ENCODE measurements around the gene TRIO.

DNA sequence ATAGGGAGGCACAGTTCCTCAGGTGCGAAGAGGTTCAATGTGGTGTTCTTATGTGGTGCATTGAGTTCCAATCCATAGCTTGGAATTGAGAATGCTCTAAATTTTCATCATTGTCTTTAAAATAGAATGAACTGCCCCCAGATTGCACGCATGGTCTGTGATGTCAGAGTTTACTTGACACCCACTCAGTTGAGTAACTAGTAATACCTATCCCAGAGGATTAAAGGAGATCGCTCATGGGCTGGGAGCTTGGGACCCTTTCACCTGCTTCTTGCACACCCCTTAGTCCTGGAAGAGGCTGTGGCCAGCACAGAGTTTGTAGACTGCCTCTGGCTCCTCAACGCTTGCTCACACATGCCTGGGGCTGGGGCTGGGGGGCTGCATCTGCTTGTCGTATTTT, 343.3 kb downstream of the TRIO start:
- TF ChIP-seq EZH2 (optimal IDR thresholded peaks at IDR 0.05; ENCODE audit: low read depth, low read length): no peak
- TF ChIP-seq, protein P1, sequence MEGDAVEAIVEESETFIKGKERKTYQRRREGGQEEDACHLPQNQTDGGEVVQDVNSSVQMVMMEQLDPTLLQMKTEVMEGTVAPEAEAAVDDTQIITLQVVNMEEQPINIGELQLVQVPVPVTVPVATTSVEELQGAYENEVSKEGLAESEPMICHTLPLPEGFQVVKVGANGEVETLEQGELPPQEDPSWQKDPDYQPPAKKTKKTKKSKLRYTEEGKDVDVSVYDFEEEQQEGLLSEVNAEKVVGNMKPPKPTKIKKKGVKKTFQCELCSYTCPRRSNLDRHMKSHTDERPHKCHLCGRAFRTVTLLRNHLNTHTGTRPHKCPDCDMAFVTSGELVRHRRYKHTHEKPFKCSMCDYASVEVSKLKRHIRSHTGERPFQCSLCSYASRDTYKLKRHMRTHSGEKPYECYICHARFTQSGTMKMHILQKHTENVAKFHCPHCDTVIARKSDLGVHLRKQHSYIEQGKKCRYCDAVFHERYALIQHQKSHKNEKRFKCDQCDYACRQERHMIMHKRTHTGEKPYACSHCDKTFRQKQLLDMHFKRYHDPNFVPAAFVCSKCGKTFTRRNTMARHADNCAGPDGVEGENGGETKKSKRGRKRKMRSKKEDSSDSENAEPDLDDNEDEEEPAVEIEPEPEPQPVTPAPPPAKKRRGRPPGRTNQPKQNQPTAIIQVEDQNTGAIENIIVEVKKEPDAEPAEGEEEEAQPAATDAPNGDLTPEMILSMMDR (IDR thresholded peaks at IDR 0.05; ENCODE audit: low read length): no peak
